Lung (tissue), 12 donors: ENCODE results near the gene TCEANC. TPM values are rescaled to one million over a fixed set of nuclear protein-coding genes. Genes with fewer than 3 reads are reported as not detected.
"Not testable (repeated sequence)": the region's sequence is repeated elsewhere in the genome, so short reads cannot be mapped to it uniquely, and the experiment has no call there.

ENCODE experiments used
- ATAC-seq: fragments of 200-7000 bp; cut with Tn5 transposase; one replicate; pipeline ENCODE4 v1.9.1; 2020; ENCODE audit warnings: moderate number of reproducible peaks; ENCODE audit not compliant: insufficient read depth, low FRiP score
- DNase-seq, 3 donors: peaks; one replicate each; pipeline ENCODE4 v3.0.0-alpha.2; 2013 to 2017
- H3K27ac ChIP-seq, 2 donors: one replicate each; pipeline ENCODE4 v1.5.1; 2013; ENCODE audit warnings: mild to moderate bottlenecking in 2 of 2, moderate library complexity in 2 of 2, control low read depth in 1 of 2, inconsistent platforms in 1 of 2, low read depth in 1 of 2, low read length in 1 of 2
- H3K27me3 ChIP-seq, 3 donors: one replicate each; pipeline ENCODE4 v1.5.1; 2013; ENCODE audit warnings: low read length in 2 of 3; ENCODE audit not compliant: control insufficient read depth in 3 of 3, insufficient read depth in 3 of 3
- H3K36me3 ChIP-seq, 4 donors: one replicate each; pipeline ENCODE4 v1.5.1; 2013; ENCODE audit warnings: low read length in 4 of 4, mild to moderate bottlenecking in 1 of 4, moderate library complexity in 1 of 4; ENCODE audit not compliant: control insufficient read depth in 4 of 4, insufficient read depth in 4 of 4
- H3K4me1 ChIP-seq, 5 donors: one replicate each; pipeline ENCODE4 v1.5.1; 2013; ENCODE audit warnings: low read length in 5 of 5, mild to moderate bottlenecking in 2 of 5, moderate library complexity in 1 of 5; ENCODE audit not compliant: control insufficient read depth in 5 of 5, insufficient read depth in 5 of 5
- H3K4me3 ChIP-seq: one replicate; pipeline ENCODE4 v1.5.1; 2013; ENCODE audit warnings: mild to moderate bottlenecking, control low read depth, moderate library complexity
- H3K9ac ChIP-seq, 2 donors: one replicate each; pipeline ENCODE4 v1.5.1; 2013; ENCODE audit warnings: low read length in 2 of 2, control low read depth in 1 of 2; ENCODE audit not compliant: insufficient read depth in 1 of 2
- H3K9me3 ChIP-seq, 4 donors: one replicate each; pipeline ENCODE4 v1.5.1; 2013; ENCODE audit warnings: low read length in 3 of 4, mild to moderate bottlenecking in 1 of 4, moderate library complexity in 1 of 4; ENCODE audit not compliant: control insufficient read depth in 4 of 4, insufficient read depth in 3 of 4
- WGBS, 2 donors: extraction: QIAGEN DNeasy Blood & Tissue Kit; methylation state at CpG; one replicate each; pipeline ENCODE4 v1.1.7; 2013; 5-methylcytosine and 5-hydroxymethylcytosine counted together
- polyA plus RNA-seq, 2 donors: library from polyadenylated mRNA; stranded (reverse); fragments of 200-250 nt; gene quantifications; one replicate each; pipeline ENCODE4 v1.2.1, GENCODE V29; 2013
- total RNA-seq, 2 donors: library from RNA; depleted of rRNA in 1 of 2; stranded (reverse); fragments of >200 nt in 1 of 2; gene quantifications; one replicate each; pipeline ENCODE4 v1.2.1, GENCODE V29; 2014 to 2021
- TF ChIP-seq, protein P1 (sequence below): IDR thresholded peaks from 2 replicates; pipeline ENCODE4 v1.5.1; 2012; ENCODE audit warnings: mild to moderate bottlenecking; ENCODE audit errors: control extremely low read depth, extremely low read depth
- donor health status: control.
- donor health status: control.
- donor health status: Bipolar disorder and iron deficiency.
- donor health status: healthy.
- donor health status: DM: yes; HTN: yes; CAD: no.

The TCEANC gene
- total and polyA plus RNA-seq, 4 donors = 0.94 to 6.7 (median 2.7) TPM

DNA sequence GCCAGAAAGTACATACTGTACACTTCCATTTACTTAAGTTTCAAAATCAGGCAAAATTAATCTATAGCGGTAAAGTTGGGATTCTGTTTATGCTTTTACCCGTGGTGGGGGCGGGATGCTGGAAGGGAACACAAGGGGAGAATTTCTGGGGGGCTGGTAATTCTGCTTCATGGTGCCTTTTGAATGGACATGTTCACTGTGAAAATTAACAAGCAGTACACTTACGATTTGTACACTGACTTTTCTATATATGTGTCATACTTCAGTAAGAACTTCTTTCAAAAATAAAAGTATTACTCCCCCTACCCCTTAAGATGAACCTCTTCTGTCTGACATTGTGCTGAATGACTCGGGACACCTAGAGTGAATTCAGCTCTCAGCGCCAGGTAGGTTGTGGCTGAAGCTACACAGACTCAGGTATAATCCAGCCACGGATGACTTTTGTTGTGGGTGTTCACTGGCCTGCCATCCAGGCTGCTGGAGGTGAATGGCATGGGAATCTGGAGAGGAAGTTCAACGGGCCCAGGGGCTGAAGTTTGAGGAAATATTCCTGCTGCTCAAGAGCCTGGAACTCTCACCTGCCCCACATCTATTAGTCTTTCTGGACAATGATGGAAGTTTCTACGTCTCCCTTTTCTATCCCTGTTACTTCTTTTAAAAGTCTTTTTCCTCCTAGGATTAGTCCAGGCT is 7.3 kb upstream of the TCEANC start:
- Histone ChIP-seq H3K36me3 (no peaks in the 10 kb centered on the region), H3K9me3 (no peaks in the 10 kb centered on the region), H3K27me3 (peaks cover 0 to 33% (median 26%) of the 10 kb centered on the region in 3 donors), H3K9ac (no peak overlapping the region), H3K27ac (no peak overlapping the region), H3K4me1 (peaks cover 0 to 11% (median 1%) of the 10 kb centered on the region in 5 donors), H3K4me3 (no peak overlapping the region)
- TF ChIP-seq, protein P1, sequence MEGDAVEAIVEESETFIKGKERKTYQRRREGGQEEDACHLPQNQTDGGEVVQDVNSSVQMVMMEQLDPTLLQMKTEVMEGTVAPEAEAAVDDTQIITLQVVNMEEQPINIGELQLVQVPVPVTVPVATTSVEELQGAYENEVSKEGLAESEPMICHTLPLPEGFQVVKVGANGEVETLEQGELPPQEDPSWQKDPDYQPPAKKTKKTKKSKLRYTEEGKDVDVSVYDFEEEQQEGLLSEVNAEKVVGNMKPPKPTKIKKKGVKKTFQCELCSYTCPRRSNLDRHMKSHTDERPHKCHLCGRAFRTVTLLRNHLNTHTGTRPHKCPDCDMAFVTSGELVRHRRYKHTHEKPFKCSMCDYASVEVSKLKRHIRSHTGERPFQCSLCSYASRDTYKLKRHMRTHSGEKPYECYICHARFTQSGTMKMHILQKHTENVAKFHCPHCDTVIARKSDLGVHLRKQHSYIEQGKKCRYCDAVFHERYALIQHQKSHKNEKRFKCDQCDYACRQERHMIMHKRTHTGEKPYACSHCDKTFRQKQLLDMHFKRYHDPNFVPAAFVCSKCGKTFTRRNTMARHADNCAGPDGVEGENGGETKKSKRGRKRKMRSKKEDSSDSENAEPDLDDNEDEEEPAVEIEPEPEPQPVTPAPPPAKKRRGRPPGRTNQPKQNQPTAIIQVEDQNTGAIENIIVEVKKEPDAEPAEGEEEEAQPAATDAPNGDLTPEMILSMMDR = no peak
- ATAC-seq (no peak), DNase-seq (no peak)
- 59 to 65% methylated on average over 9 of the region's 9 CpGs for WGBS, 2 donors

DNA sequence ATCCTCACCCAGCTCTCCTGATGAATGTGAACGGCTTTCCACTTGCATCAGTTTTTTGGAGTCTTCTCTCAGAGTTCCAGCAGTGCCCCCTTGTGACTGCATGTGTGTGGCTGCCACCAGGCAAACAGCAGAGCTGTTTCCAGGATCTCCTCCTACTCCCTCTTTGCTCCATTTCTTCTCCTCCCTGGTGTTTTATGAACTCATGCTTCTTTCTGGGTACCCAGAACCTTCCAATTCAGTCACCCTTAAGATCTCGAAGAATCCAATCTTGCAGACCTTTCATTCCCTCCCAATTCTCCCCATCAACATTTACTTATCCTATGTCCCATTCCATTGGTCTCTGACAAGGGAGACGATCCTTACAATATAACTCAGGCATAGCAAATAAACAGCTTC is 6.8 kb upstream of the TCEANC start:
- Histone ChIP-seq H3K4me1 (peaks cover 0 to 11% (median 1%) of the 10 kb centered on the region in 5 donors), H3K9ac (no peak overlapping the region), H3K9me3 (no peaks in the 10 kb centered on the region), H3K4me3 (no peak overlapping the region), H3K36me3 (no peaks in the 10 kb centered on the region), H3K27me3 (peaks cover 0 to 33% (median 30%) of the 10 kb centered on the region in 3 donors), H3K27ac (no peak overlapping the region)
- ATAC-seq (peak; percentile 44), DNase-seq (peak; percentile 63 to 79 (median 78))
- WGBS, 2 donors = 34 to 39% methylated on average over 3 of the region's 3 CpGs
- TF ChIP-seq, protein P1 = peak; percentile 32

DNA sequence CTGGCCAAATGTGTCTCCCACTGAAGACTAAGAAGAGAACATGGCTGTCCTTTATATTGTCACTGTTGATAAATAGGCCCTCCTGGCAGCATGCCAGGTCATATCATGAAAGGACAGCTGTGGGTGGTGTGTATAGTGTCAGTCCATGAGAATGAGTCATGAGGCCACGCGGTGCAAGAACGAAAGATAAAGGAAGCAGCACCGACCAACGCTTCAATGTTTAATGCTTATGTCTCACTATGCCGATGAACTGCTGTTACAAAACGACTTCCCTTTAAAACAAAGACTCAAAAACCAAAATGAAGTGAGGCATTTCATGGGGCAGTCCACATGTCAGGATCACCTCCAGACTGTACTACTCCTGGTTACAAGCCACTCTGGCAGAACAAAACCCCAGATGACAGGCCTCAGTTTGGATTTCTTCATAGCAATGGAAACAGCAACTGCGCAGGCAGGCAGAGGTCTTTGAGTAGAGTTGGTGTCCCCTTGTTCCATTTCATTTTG is 5.2 kb upstream of the TCEANC start:
- peak overlapping the region; percentile 51 to 69 for H3K27ac ChIP-seq
- H3K4me3 ChIP-seq = no peak overlapping the region
- WGBS, 2 donors = 18 to 44% methylated on average over 8 of the region's 8 CpGs
- no peaks in the 10 kb centered on the region for H3K9me3 ChIP-seq
- peak; percentile 77 to 86 (median 84) for DNase-seq
- ATAC-seq = no peak
- H3K9ac ChIP-seq = peak overlapping the region in 1 of 2 donors; percentile 23
- H3K36me3 ChIP-seq = no peaks in the 10 kb centered on the region
- peaks cover 0 to 15% (median 2%) of the 10 kb centered on the region in 5 donors for H3K4me1 ChIP-seq
- TF ChIP-seq, protein P1 = no peak
- peaks cover 0 to 40% (median 35%) of the 10 kb centered on the region in 3 donors for H3K27me3 ChIP-seq

DNA sequence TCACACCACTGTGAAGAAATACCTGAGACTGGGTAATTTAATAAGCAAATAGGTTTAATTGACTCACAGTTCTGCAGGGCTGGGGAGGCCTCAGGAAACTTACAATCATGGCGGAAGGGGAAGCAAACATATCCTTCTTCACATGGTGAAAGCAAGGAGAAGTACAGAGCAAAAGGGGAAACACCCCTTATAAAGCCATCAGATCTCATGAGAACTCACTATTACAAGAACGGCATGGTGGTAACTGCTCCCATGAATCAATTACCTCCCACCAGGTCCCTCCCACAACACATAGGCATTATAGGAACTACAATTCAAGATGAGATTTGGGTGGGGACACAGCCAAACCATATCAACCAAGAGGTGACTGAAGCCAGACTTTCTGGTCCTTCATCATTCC is 4.6 kb upstream of the TCEANC start:
- 33 to 84% methylated on average over 2 of the region's 2 CpGs for WGBS, 2 donors
- DNase-seq, H3K4me3 ChIP-seq, H3K9me3 ChIP-seq, H3K9ac ChIP-seq, ATAC-seq, H3K27ac ChIP-seq, H3K36me3 ChIP-seq: not testable (repeated sequence)
- peaks cover 0 to 15% (median 2%) of the 10 kb centered on the region in 5 donors for H3K4me1 ChIP-seq
- peaks cover 0 to 40% (median 35%) of the 10 kb centered on the region in 3 donors for H3K27me3 ChIP-seq
